OCI-LY3 (cell line): ENCODE results near the gene LRCH1.

ENCODE experiments used
- H2AFZ ChIP-seq: fragments of 200-600, 300-600 bp; shearing (Covaris generic); 2 replicates; pipeline ENCODE4 v1.6.0; 2014; ENCODE audit warnings: antibody characterized with exemption, low read depth, low read length
- H3K27ac ChIP-seq: fragments of 200-600, 300-600 bp; sonication (generic); 2 replicates; pipeline ENCODE4 v1.5.1; 2014; ENCODE audit warnings: mild to moderate bottlenecking, low read length, moderate library complexity, mixed read lengths
- H3K27me3 ChIP-seq: fragments of 200-600, 300-600 bp; sonication (generic); 2 replicates; pipeline ENCODE4 v1.6.1; 2014; ENCODE audit warnings: low read depth, low read length, mixed read lengths
- H3K36me3 ChIP-seq: fragments of 200-600, 300-600 bp; sonication (generic); replicated peaks from 2 replicates; pipeline ENCODE3; 2014; ENCODE audit warnings: low read depth, low read length, mixed read lengths
- H3K4me1 ChIP-seq: fragments of 300-600, 200-600 bp; sonication (generic); 2 replicates; pipeline ENCODE4 v1.6.1; 2014; ENCODE audit warnings: low read length, mixed read lengths
- H3K4me2 ChIP-seq: fragments of 200-600, 300-600 bp; sonication (generic); 2 replicates; pipeline ENCODE4 v1.6.1; 2014; ENCODE audit warnings: low read length, mixed read lengths
- H3K4me3 ChIP-seq: fragments of 300-600, 200-600 bp; sonication (generic); 2 replicates; pipeline ENCODE4 v1.5.1; 2014; ENCODE audit warnings: antibody characterized with exemption, mild to moderate bottlenecking, low read length, moderate library complexity
- H3K79me2 ChIP-seq: fragments of 300-600, 200-600 bp; shearing (Covaris generic); 2 replicates; pipeline ENCODE4 v1.6.1; 2014; ENCODE audit warnings: mild to moderate bottlenecking, low read length, mixed read lengths
- H3K9ac ChIP-seq: fragments of 300-600, 200-600 bp; shearing (Covaris generic); 2 replicates; pipeline ENCODE4 v1.6.0; 2014; ENCODE audit warnings: mild to moderate bottlenecking, low read length, moderate library complexity
- H3K9me3 ChIP-seq: fragments of 200-600, 300-600 bp; shearing (Covaris generic); 2 replicates; pipeline ENCODE4 v1.6.1; 2014; ENCODE audit warnings: low read length, mixed read lengths; ENCODE audit not compliant: insufficient read depth
- H4K20me1 ChIP-seq: fragments of 200-600, 300-600 bp; sonication (generic); 2 replicates; pipeline ENCODE4 v1.6.1; 2016; ENCODE audit warnings: low read length, mixed read lengths; ENCODE audit not compliant: insufficient read depth
- EZH2phosphoT487 ChIP-seq: fragments of 200-600 bp; shearing (Covaris generic); IDR thresholded peaks from 2 replicates; pipeline ENCODE4 v1.6.1; 2018; ENCODE audit warnings: antibody characterized with exemption, mixed run types, low read depth
- TF ChIP-seq, protein P1 (sequence below): fragments of 200-600, 300-600 bp; sonication (generic); IDR thresholded peaks from 2 replicates; pipeline ENCODE4 v1.5.1; 2014; ENCODE audit warnings: antibody characterized with exemption, low read length, low read depth

Gene LRCH1

DNA sequence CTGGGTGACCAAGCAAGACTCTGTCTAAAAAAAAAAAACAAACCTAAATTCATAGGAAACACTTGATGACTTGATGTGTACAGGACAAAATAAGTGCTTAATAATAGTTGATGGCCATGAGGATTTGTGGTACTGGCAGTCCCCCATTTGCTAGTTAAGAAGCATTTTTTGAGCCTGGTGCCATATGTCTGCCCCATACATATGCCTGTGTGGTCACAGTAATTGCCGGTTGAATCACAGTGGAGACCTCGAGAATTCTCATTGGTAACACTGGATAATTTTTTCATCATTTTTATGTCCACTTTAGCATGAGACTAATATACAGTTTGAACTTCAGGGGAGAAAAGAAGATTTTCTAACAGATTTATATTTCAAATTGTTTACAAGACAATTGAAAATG, 79.2 kb downstream of the LRCH1 start:
- no peaks in the 10 kb centered on the region for H3K27me3 ChIP-seq
- peaks cover 87% of the 10 kb centered on the region for H3K79me2 ChIP-seq
- peaks cover 18% of the 10 kb centered on the region for H3K4me1 ChIP-seq
- H3K36me3 ChIP-seq, result no peaks in the 10 kb centered on the region
- no peaks in the 10 kb centered on the region for H3K9me3 ChIP-seq
- TF ChIP-seq EZH2phosphoT487, result no peak
- TF ChIP-seq, protein P1, sequence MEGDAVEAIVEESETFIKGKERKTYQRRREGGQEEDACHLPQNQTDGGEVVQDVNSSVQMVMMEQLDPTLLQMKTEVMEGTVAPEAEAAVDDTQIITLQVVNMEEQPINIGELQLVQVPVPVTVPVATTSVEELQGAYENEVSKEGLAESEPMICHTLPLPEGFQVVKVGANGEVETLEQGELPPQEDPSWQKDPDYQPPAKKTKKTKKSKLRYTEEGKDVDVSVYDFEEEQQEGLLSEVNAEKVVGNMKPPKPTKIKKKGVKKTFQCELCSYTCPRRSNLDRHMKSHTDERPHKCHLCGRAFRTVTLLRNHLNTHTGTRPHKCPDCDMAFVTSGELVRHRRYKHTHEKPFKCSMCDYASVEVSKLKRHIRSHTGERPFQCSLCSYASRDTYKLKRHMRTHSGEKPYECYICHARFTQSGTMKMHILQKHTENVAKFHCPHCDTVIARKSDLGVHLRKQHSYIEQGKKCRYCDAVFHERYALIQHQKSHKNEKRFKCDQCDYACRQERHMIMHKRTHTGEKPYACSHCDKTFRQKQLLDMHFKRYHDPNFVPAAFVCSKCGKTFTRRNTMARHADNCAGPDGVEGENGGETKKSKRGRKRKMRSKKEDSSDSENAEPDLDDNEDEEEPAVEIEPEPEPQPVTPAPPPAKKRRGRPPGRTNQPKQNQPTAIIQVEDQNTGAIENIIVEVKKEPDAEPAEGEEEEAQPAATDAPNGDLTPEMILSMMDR, result no peak
- no peak overlapping the region for H2AFZ ChIP-seq
- H4K20me1 ChIP-seq, result peaks cover 64% of the 10 kb centered on the region
- no peak overlapping the region for H3K4me2 ChIP-seq
- H3K9ac ChIP-seq, result no peak overlapping the region
- no peak overlapping the region for H3K27ac ChIP-seq
- H3K4me3 ChIP-seq, result no peak overlapping the region

DNA sequence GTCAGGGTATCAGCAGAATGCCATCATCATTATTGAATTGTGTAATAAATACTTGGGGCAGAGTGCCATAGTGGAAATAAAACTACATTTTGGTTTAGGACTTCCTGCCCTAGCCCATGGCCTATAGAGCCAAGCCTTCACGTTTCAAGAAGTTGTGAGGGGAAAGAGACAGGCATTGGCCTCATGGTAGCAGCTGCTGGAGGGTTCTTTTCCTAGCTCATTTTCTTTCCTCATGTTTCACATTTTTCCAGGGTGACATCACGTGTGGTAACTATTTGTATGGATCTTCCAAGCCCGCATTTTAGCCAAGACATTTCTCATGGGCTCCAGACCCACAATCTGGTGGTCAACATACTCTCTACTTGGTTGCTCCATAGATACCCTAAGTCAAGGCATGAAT, 80.4 kb downstream of the LRCH1 start:
- Histone ChIP-seq H3K36me3 (no peaks in the 10 kb centered on the region), H3K27ac (no peak overlapping the region), H3K4me2 (no peak overlapping the region), H2AFZ (no peak overlapping the region), H3K4me3 (no peak overlapping the region), H4K20me1 (peaks cover 62% of the 10 kb centered on the region), H3K79me2 (peaks cover 86% of the 10 kb centered on the region), H3K27me3 (no peaks in the 10 kb centered on the region), H3K9me3 (no peaks in the 10 kb centered on the region), H3K9ac (no peak overlapping the region), H3K4me1 (peaks cover 20% of the 10 kb centered on the region)
- TF ChIP-seq, protein P1, result no peak
- TF ChIP-seq EZH2phosphoT487, result no peak

DNA sequence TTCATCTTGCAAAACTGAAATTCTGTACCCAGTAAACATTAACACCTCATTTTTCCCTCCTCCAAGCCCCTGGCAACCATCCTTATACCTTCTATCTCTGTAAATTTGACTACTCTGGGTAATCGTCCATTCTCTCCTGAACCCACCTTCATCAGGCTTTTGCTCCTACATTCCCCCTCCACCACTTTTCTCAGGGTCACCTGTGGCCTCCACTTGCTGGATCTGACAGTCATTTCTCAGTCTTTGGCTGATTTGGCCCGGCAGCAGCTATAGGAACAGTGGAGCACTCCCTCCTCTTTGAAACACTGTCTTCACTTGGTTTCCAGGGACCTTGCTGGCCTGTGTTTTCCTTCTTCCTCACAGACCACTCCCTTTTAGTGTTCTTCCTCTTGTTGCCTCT, 83.5 kb downstream of the LRCH1 start:
- H3K27ac ChIP-seq, result no peak overlapping the region
- H3K79me2 ChIP-seq, result peaks cover 86% of the 10 kb centered on the region
- H3K4me2 ChIP-seq, result no peak overlapping the region
- H3K9ac ChIP-seq, result no peak overlapping the region
- H3K36me3 ChIP-seq, result no peaks in the 10 kb centered on the region
- TF ChIP-seq EZH2phosphoT487, result no peak
- TF ChIP-seq, protein P1, result no peak
- H3K27me3 ChIP-seq, result no peaks in the 10 kb centered on the region
- peaks cover 33% of the 10 kb centered on the region for H3K4me1 ChIP-seq
- H4K20me1 ChIP-seq, result peaks cover 63% of the 10 kb centered on the region
- no peak overlapping the region for H3K4me3 ChIP-seq
- H2AFZ ChIP-seq, result no peak overlapping the region
- H3K9me3 ChIP-seq, result no peaks in the 10 kb centered on the region

DNA sequence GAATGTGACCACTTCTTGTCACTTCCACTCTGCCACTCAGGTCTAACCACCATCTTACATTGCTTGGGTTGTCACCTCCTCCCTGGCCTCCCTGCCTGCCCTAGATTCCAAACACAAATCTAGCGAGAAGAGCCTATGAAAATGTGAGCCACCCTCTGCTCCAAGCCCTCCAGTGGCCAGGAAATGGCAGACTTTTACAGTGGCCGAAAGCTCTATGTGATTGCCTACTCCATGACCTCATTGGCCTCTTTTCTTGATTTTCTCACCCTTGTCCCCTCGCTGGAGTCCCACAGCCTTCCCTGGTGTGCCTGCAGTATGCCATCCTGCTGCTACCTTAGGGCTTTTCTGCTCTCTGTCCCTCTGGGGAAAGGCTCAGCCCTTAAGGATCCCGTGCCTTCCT, 84.2 kb downstream of the LRCH1 start:
- no peak for TF ChIP-seq EZH2phosphoT487
- TF ChIP-seq, protein P1, result no peak
- no peak overlapping the region for H3K9ac ChIP-seq
- no peak overlapping the region for H3K4me3 ChIP-seq
- H3K4me2 ChIP-seq, result no peak overlapping the region
- H3K9me3 ChIP-seq, result no peaks in the 10 kb centered on the region
- peaks cover 34% of the 10 kb centered on the region for H3K4me1 ChIP-seq
- peaks cover 66% of the 10 kb centered on the region for H4K20me1 ChIP-seq
- no peak overlapping the region for H3K27ac ChIP-seq
- no peaks in the 10 kb centered on the region for H3K27me3 ChIP-seq
- no peaks in the 10 kb centered on the region for H3K36me3 ChIP-seq
- H2AFZ ChIP-seq, result no peak overlapping the region
- H3K79me2 ChIP-seq, result peaks cover 87% of the 10 kb centered on the region
